Transverse colon (tissue), 3 donors: ENCODE measurements around the gene ISL1.

Experiments
- CTCF ChIP-seq, 5 experiments: fragments of 200-600 bp in 3 of 5; fragments of 450-650 bp in 2 of 5; sonication (generic) in 3 of 5; IDR thresholded peaks; 1 replicate in 2 of 5; 2 replicates in 3 of 5; pipeline ENCODE4 v1.5.1; 2016 to 2017; ENCODE audit warnings: antibody characterized with exemption in 5 of 5, inconsistent platforms in 3 of 5, mild to moderate bottlenecking in 2 of 5, moderate library complexity in 1 of 5
- POLR2A ChIP-seq: fragments of 450-650 bp; IDR thresholded peaks from one replicate; pipeline ENCODE4 v1.6.1; 2016; ENCODE audit warnings: antibody characterized with exemption, mild to moderate bottlenecking, moderate library complexity

DNA sequence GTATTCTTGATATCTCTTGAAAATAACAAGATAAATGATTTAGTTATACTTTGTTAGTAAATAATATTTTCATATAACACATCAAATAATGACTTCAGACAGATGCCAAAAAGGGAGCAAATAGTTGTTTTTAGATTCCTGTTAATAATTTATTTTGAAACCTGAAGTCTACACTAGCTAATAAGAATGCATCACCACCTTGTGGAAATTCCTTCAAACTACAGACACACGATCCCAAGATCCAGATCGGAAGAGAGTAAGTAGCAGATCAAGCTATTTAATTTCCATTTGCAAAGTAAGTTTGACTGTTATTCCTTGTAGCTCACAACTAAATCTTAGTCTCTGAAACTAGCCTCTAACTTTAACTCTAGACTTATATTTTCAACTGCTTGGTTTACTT is 35.5 kb upstream of the ISL1 start:
- TF ChIP-seq CTCF (IDR thresholded peaks at IDR 0.05) = peak in 1 of 5 experiments; percentile 3
- TF ChIP-seq POLR2A = no peak
